A549 (cell line): ENCODE data around the gene FAM216A. TPM values are rescaled to one million over a fixed set of nuclear protein-coding genes. Genes with fewer than 3 reads are reported as not detected.
"Not testable (repeated sequence)": the region's sequence is repeated elsewhere in the genome, so short reads cannot be mapped to it uniquely, and the experiment has no call there.

Source experiments
- ATAC-seq, 2 experiments: fragments of 200-7000 bp in 1 of 2; fragments of >200 bp in 1 of 2; cut with Nextera tagmentation in 1 of 2; cut with Tn5 transposase in 1 of 2; 3 replicates each; pipeline versions ENCODE4 v1.8.0 to v1.9.1; 2018 to 2020; ENCODE audit warnings: mild to moderate bottlenecking in 1 of 2, moderate library complexity in 1 of 2
- CTCF ChIA-PET: fragments of 300-600 bp; sonication (Branson Sonifier 250); formaldehyde crosslinking; extraction: SDS; loops from one replicate; lab custom pipeline; 2021; ENCODE audit warnings: antibody characterized with exemption, inconsistent platforms; lab: Yijun Ruan, JAX
- POLR2A ChIA-PET: fragments of 350-600 bp; formaldehyde crosslinking; extraction: SDS; loops from one replicate; lab custom pipeline; 2021; ENCODE audit warnings: antibody characterized with exemption, inconsistent platforms; lab: Yijun Ruan, JAX
- DNase-seq, 2 experiments: peaks; one replicate each; pipeline versions ENCODE4 v3.0.0 to v3.0.0-alpha.2; 2011 to 2016; ENCODE audit warnings: low read depth in 1 of 2, low spot score in 1 of 2
- FAIRE-seq: peaks from 2 replicates; lab custom pipeline; 2011; peaks lifted over from hg19 to GRCh38; lab: Jason Lieb, UNC
- H3K27ac ChIP-seq, 2 experiments: fragments of >200 bp; sonication (Bioruptor Twin); formaldehyde crosslinking; 3 replicates each; pipeline ENCODE4 v1.5.1; 2016 to 2017
- H3K4me1 ChIP-seq: fragments of >200 bp; sonication (Bioruptor Twin); formaldehyde crosslinking; 3 replicates; pipeline ENCODE4 v1.6.1; 2016
- H3K4me2 ChIP-seq: fragments of >200 bp; sonication (Bioruptor Twin); formaldehyde crosslinking; 3 replicates; pipeline ENCODE4 v1.6.1; 2016
- H3K4me3 ChIP-seq: fragments of >200 bp; sonication (Bioruptor Twin); formaldehyde crosslinking; 3 replicates; pipeline ENCODE4 v1.5.1; 2016
- H3K9me3 ChIP-seq: fragments of >200 bp; sonication (Bioruptor Twin); formaldehyde crosslinking; 3 replicates; pipeline ENCODE4 v1.6.1; 2016
- BHLHE40 ChIP-seq: IDR thresholded peaks from 2 replicates; pipeline ENCODE4 v1.6.1; 2012; ENCODE audit warnings: low read depth, low read length, inconsistent platforms
- CHD4 ChIP-seq: fragments of 200-600 bp; sonication (generic); IDR thresholded peaks from 2 replicates; pipeline ENCODE4 v1.6.1; 2016; ENCODE audit warnings: antibody characterized with exemption, mild to moderate bottlenecking, borderline replicate concordance
- EHF ChIP-seq: fragments of 250-450 bp; sonication (Bioruptor Pico); IDR thresholded peaks from 2 replicates; pipeline ENCODE4 v1.5.0; 2020; ENCODE audit warnings: mild to moderate bottlenecking
- EP300 ChIP-seq, 2 experiments: fragments of >200 bp; sonication (Bioruptor Twin); formaldehyde crosslinking; IDR thresholded peaks; 2 replicates in 1 of 2; 3 replicates in 1 of 2; pipeline ENCODE4 v1.6.1; 2016 to 2017
- ESRRA ChIP-seq: fragments of 150-350 bp; IDR thresholded peaks from 2 replicates; pipeline ENCODE4 v1.6.1; 2014; ENCODE audit warnings: mild to moderate bottlenecking, low read length, borderline replicate concordance
- FOXS1 ChIP-seq: fragments of 250-450 bp; sonication (Bioruptor Pico); IDR thresholded peaks from 2 replicates; pipeline ENCODE4 v1.5.0; 2020; ENCODE audit warnings: mild to moderate bottlenecking, moderate library complexity
- HMGXB4 ChIP-seq: fragments of 250-450 bp; sonication (Bioruptor Pico); IDR thresholded peaks from 2 replicates; pipeline ENCODE4 v1.5.0; 2021; ENCODE audit warnings: mild to moderate bottlenecking, moderate library complexity, borderline replicate concordance
- HOXA7 ChIP-seq: fragments of 250-450 bp; sonication (Bioruptor Pico); IDR thresholded peaks from 2 replicates; pipeline ENCODE4 v1.5.0; 2020; ENCODE audit warnings: mild to moderate bottlenecking, moderate library complexity
- JUN ChIP-seq, 2 experiments: fragments of >200 bp; sonication (Bioruptor Twin); formaldehyde crosslinking; IDR thresholded peaks; 2 replicates in 1 of 2; 3 replicates in 1 of 2; pipeline ENCODE4 v1.6.1; 2016 to 2017
- KDM1A ChIP-seq: fragments of 200-600 bp; sonication (generic); IDR thresholded peaks from 2 replicates; pipeline ENCODE4 v1.6.1; 2016; ENCODE audit warnings: low read depth, mild to moderate bottlenecking
- MAFK ChIP-seq: fragments of 450-650 bp; IDR thresholded peaks from 2 replicates; pipeline ENCODE4 v1.6.1; 2014; ENCODE audit not compliant: partially characterized antibody
- MAX ChIP-seq: IDR thresholded peaks from 2 replicates; pipeline ENCODE4 v1.6.1; 2012
- MAZ ChIP-seq: fragments of 150-350 bp; IDR thresholded peaks from 2 replicates; pipeline ENCODE4 v1.6.1; 2014; ENCODE audit warnings: antibody characterized with exemption, low read depth, low read length, borderline replicate concordance
- NFE2L2 ChIP-seq: fragments of 150-350 bp; conservative IDR thresholded peaks from 2 replicates; pipeline ENCODE4 v1.6.1; 2014; ENCODE audit warnings: low read length
- NR3C1 ChIP-seq: fragments of >200 bp; sonication (Bioruptor Twin); formaldehyde crosslinking; IDR thresholded peaks from 3 replicates; pipeline ENCODE4 v1.6.1; 2017
- POLR2A ChIP-seq: IDR thresholded peaks from 2 replicates; pipeline ENCODE4 v1.6.1; 2012; ENCODE audit warnings: mild to moderate bottlenecking, low read length
- RAD21 ChIP-seq, 2 experiments: fragments of >200 bp in 1 of 2; sonication (Bioruptor Twin) in 1 of 2; formaldehyde crosslinking in 1 of 2; IDR thresholded peaks in 1 of 2; conservative IDR thresholded peaks in 1 of 2; 2 replicates in 1 of 2; 3 replicates in 1 of 2; pipeline ENCODE4 v1.6.1; 2012 to 2018; ENCODE audit warnings: inconsistent platforms in 1 of 2
- RCOR1 ChIP-seq: fragments of 150-350 bp; IDR thresholded peaks from 2 replicates; pipeline ENCODE4 v1.6.1; 2014; ENCODE audit warnings: antibody characterized with exemption, low read length, low read depth
- RFX5 ChIP-seq: fragments of 450-650 bp; IDR thresholded peaks from 2 replicates; pipeline ENCODE4 v1.7.1; 2014; ENCODE audit warnings: antibody characterized with exemption, mild to moderate bottlenecking, moderate library complexity
- SMC3 ChIP-seq: fragments of >200 bp; sonication (Bioruptor Twin); formaldehyde crosslinking; IDR thresholded peaks from 3 replicates; pipeline ENCODE4 v1.6.1; 2018; ENCODE audit warnings: inconsistent platforms
- SREBF2 ChIP-seq: fragments of 450-650 bp; IDR thresholded peaks from 2 replicates; pipeline ENCODE4 v1.6.1; 2014; ENCODE audit warnings: mild to moderate bottlenecking, moderate library complexity
- USF2 ChIP-seq: fragments of 450-650 bp; IDR thresholded peaks from 2 replicates; pipeline ENCODE4 v1.6.1; 2014; ENCODE audit warnings: antibody characterized with exemption
- ZC3H11A ChIP-seq: fragments of 450-650 bp; IDR thresholded peaks from 2 replicates; pipeline ENCODE4 v1.6.1; 2014; ENCODE audit warnings: antibody characterized with exemption, mild to moderate bottlenecking
- ZSCAN20 ChIP-seq: fragments of 250-450 bp; sonication (Bioruptor Pico); IDR thresholded peaks from 2 replicates; pipeline ENCODE4 v1.8.0; 2022; ENCODE audit warnings: mild to moderate bottlenecking, moderate library complexity
- WGBS: methylation state at CpG from one replicate; pipeline ENCODE4 v1.1.6; 2017; ENCODE audit errors: missing lambda C conversion rate; 5-methylcytosine and 5-hydroxymethylcytosine counted together
- polyA plus RNA-seq, 4 experiments: library from polyadenylated mRNA; depleted of rRNA in 3 of 4; stranded (reverse); fragments of >200 nt; fragmentation: RNase III in 1 of 4; extraction: RNeasy Plus Mini Kit Qiagen cat#74134 plus additional on column Dnase treatment in 1 of 4; gene quantifications; 2 replicates in 3 of 4; 3 replicates in 1 of 4; pipeline ENCODE4 v1.2.3, GENCODE V29; 2011 to 2017

FAM216A gene
- polyA plus RNA-seq, 2 of the 4 experiments (the other 2 are of a cell fraction): 18.1 to 40.6 TPM

- no peak overlapping the region for H3K4me3 ChIP-seq
- DNase-seq: no peak
- ATAC-seq: no peak
- WGBS: 100% methylated on average over 2 of the region's 2 CpGs
- TF ChIP-seq ESRRA (no peak), EP300 (IDR thresholded peaks at IDR 0.05) (no peak), NFE2L2 (no peak), JUN (IDR thresholded peaks at IDR 0.05) (no peak), SMC3 (no peak), KDM1A (no peak), RFX5 (no peak)
- TF ChIP-seq, all 56 proteins: peak for 0
- H3K9me3 ChIP-seq: no peaks in the 10 kb centered on the region
- H3K4me2 ChIP-seq: no peak overlapping the region
- peaks cover 16% of the 10 kb centered on the region; the same call in 2 of the 3 replicates for H3K4me1 ChIP-seq
- H3K27ac ChIP-seq: no peak overlapping the region
- ChIA-PET POLR2A (interaction anchor here (0.5 kb wide), 1 partner anchor 27 kb away, joined by 4 read pairs; no protein-coding TSS in a partner anchor), CTCF (interaction anchor here (10.5 to 12.5 kb wide), 2 partner anchors 11 to 135 kb away, joined by 133 to 168 read pairs; partner anchors contain the start of gene ARPC3)
- no peak for FAIRE-seq
Observed at GRCh38 chr12:110465024-110465423, 3.6 kb upstream of the FAM216A start.

- FAIRE-seq, POLR2A ChIA-PET, H3K27ac ChIP-seq, ATAC-seq, H3K4me2 ChIP-seq, DNase-seq, H3K9me3 ChIP-seq, H3K4me3 ChIP-seq: not testable (repeated sequence)
- CTCF ChIA-PET: interaction anchor here (0.6 to 12.5 kb wide), 6 partner anchors 11 to 977 kb away, joined by 3 to 168 read pairs (median 5); partner anchors contain the start of gene ARPC3
- H3K4me1 ChIP-seq: peaks cover 16% of the 10 kb centered on the region; the same call in 2 of the 3 replicates
- 92% methylated on average over 11 of the region's 11 CpGs for WGBS
Observed at GRCh38 chr12:110465765-110466164, 2.9 kb upstream of the FAM216A start.

- H3K27ac ChIP-seq: 0 out of 6 replicates have a peak overlapping the region, but pooled peaks of 1 of the 2 experiments have one; percentile 27
- no peaks in the 10 kb centered on the region for H3K9me3 ChIP-seq
- FAIRE-seq (no peak), DNase-seq (no peak), ATAC-seq (no peak)
- ChIA-PET POLR2A (interaction anchor here (0.7 kb wide), 1 partner anchor 32 kb away, joined by 3 read pairs; no protein-coding TSS in a partner anchor), CTCF (interaction anchor here (0.6 to 12.5 kb wide), 6 partner anchors 12 to 784 kb away, joined by 3 to 168 read pairs (median 6); partner anchors contain the start of gene ARPC3)
- peak overlapping the region; percentile 71; the same call in 1 of the 3 replicates for H3K4me3 ChIP-seq
- H3K4me1 ChIP-seq: peaks cover 16% of the 10 kb centered on the region; the same call in 2 of the 3 replicates
- peak overlapping the region; percentile 94 for H3K4me2 ChIP-seq
- TF ChIP-seq POLR2A (no peak), ZC3H11A (no peak), HMGXB4 (CRISPR knock-in tag) (no peak), MAFK (no peak), RAD21 (conservative IDR thresholded peaks at IDR 0.05 in 1 of 2, IDR thresholded peaks at IDR 0.05 in 1 of 2) (no peak), RFX5 (no peak), MAZ (no peak), MAX (no peak), JUN (IDR thresholded peaks at IDR 0.05) (no peak), EHF (CRISPR knock-in tag) (no peak), FOXS1 (CRISPR knock-in tag) (no peak), SREBF2 (no peak), BHLHE40 (no peak), RCOR1 (no peak), USF2 (no peak), NR3C1 (no peak), ZSCAN20 (CRISPR knock-in tag) (no peak), HOXA7 (CRISPR knock-in tag) (no peak), CHD4 (no peak)
- 89% methylated on average over 5 of the region's 5 CpGs for WGBS
Observed at GRCh38 chr12:110466791-110467190, 1.9 kb upstream of the FAM216A start.
